ENCODE data around the gene FDXR.
A peak's percentile ranks its signal among the peaks of the same experiment; 100 is the strongest.

FDXR gene

GRCh38 chr17:74898376-74898946 lies 25.7 kb upstream of the FDXR start:
- DNase-seq (ENCODE audit: low spot score) = no peak

- no peak for DNase-seq (ENCODE audit: low spot score)
Observed at GRCh38 chr17:74893936-74894671, 21.3 kb upstream of the FDXR start.

GRCh38 chr17:74892974-74893911 lies 20.4 kb upstream of the FDXR start, which contains the start of gene FADS6:
Gene FADS6 (minus strand): TSS chr17:74893633. CDS start chr17:74893595, 38 bp downstream.
- peak; percentile 70 for DNase-seq (ENCODE audit: low spot score)

GRCh38 chr17:74892013-74892841 lies 19.4 kb upstream of the FDXR start:
- no peak for DNase-seq (ENCODE audit: low spot score)

- no peak for DNase-seq (ENCODE audit: low spot score)
Observed at GRCh38 chr17:74890554-74890953, 17.8 kb upstream of the FDXR start.

GRCh38 chr17:74888469-74888868 lies 15.7 kb upstream of the FDXR start:
- DNase-seq (ENCODE audit: low spot score) = no peak

GRCh38 chr17:74883241-74883745 lies 10.5 kb upstream of the FDXR start:
- DNase-seq (ENCODE audit: low spot score) = no peak

GRCh38 chr17:74882517-74883240 lies 9.9 kb upstream of the FDXR start:
- no peak for DNase-seq (ENCODE audit: low spot score)

- no peak for DNase-seq (ENCODE audit: low spot score)
Observed at GRCh38 chr17:74881073-74881472, 8.3 kb upstream of the FDXR start.

- no peak for DNase-seq (ENCODE audit: low spot score)
Observed at GRCh38 chr17:74879308-74879707, 6.5 kb upstream of the FDXR start.

- no peak for DNase-seq (ENCODE audit: low spot score)
Observed at GRCh38 chr17:74878658-74879057, 5.9 kb upstream of the FDXR start.

- no peak for DNase-seq (ENCODE audit: low spot score)
Observed at GRCh38 chr17:74877592-74878548, 5.1 kb upstream of the FDXR start.

GRCh38 chr17:74875977-74876593 lies 3.3 kb upstream of the FDXR start:
- no peak for DNase-seq (ENCODE audit: low spot score)

GRCh38 chr17:74875155-74875976 lies 2.6 kb upstream of the FDXR start:
- no peak for DNase-seq (ENCODE audit: low spot score)

- DNase-seq (ENCODE audit: low spot score) = no peak
Observed at GRCh38 chr17:74874615-74875037, 1.8 kb upstream of the FDXR start.

GRCh38 chr17:74873874-74874614 lies 1.2 kb upstream of the FDXR start:
- DNase-seq (ENCODE audit: low spot score) = no peak

GRCh38 chr17:74873037-74873873 lies 461 bp upstream of the FDXR start:
- DNase-seq (ENCODE audit: low spot score) = peak; percentile 100
